HEK293 (cell line): ENCODE data around the gene KIF23.

ENCODE experiments used
- KLF8 ChIP-seq: fragments of 450-650 bp; formaldehyde crosslinking; IDR thresholded peaks from 2 replicates; pipeline ENCODE4 v1.5.1; 2016; ENCODE audit warnings: missing biosample characterization, missing genetic modification characterization
- YY1 ChIP-seq: fragments of 450-650 bp; formaldehyde crosslinking; IDR thresholded peaks from 2 replicates; pipeline ENCODE4 v1.5.1; 2018; ENCODE audit warnings: missing biosample characterization, missing genetic modification characterization
- ZBTB8A ChIP-seq: fragments of 450-650 bp; formaldehyde crosslinking; IDR thresholded peaks from 2 replicates; pipeline ENCODE4 v1.5.1; 2016; ENCODE audit warnings: missing biosample characterization, missing genetic modification characterization
- ZNF138 ChIP-seq: fragments of 450-650 bp; formaldehyde crosslinking; IDR thresholded peaks from 2 replicates; pipeline ENCODE4 v1.5.1; 2016; ENCODE audit warnings: missing biosample characterization, missing genetic modification characterization, borderline replicate concordance
- ZNF140 ChIP-seq: fragments of 450-650 bp; formaldehyde crosslinking; IDR thresholded peaks from 2 replicates; pipeline ENCODE4 v1.5.1; 2016; ENCODE audit warnings: missing biosample characterization, missing genetic modification characterization
- ZNF324 ChIP-seq: fragments of 450-650 bp; formaldehyde crosslinking; IDR thresholded peaks from 2 replicates; pipeline ENCODE4 v1.5.1; 2016; ENCODE audit warnings: missing biosample characterization, missing genetic modification characterization
- ZNF416 ChIP-seq: fragments of 450-650 bp; formaldehyde crosslinking; IDR thresholded peaks from 2 replicates; pipeline ENCODE4 v1.5.1; 2016; ENCODE audit warnings: missing biosample characterization, missing genetic modification characterization
- TF ChIP-seq, protein P1 (sequence below): fragments of 450-650 bp; formaldehyde crosslinking; IDR thresholded peaks from 2 replicates; pipeline ENCODE4 v1.5.1; 2016; ENCODE audit warnings: missing biosample characterization, missing genetic modification characterization
- TF ChIP-seq, protein P2 (sequence below): fragments of 450-650 bp; formaldehyde crosslinking; conservative IDR thresholded peaks from 2 replicates; pipeline ENCODE4 v1.5.1; 2016; ENCODE audit warnings: low read depth, missing biosample characterization, missing genetic modification characterization
- TF ChIP-seq, protein P3 (sequence below): fragments of 450-650 bp; formaldehyde crosslinking; IDR thresholded peaks from 2 replicates; pipeline ENCODE4 v1.5.1; 2016; ENCODE audit warnings: missing biosample characterization, missing genetic modification characterization
- TF ChIP-seq, protein P4 (sequence below): fragments of 450-650 bp; formaldehyde crosslinking; IDR thresholded peaks from 2 replicates; pipeline ENCODE4 v1.5.1; 2016; ENCODE audit warnings: missing biosample characterization, missing genetic modification characterization

DNA sequence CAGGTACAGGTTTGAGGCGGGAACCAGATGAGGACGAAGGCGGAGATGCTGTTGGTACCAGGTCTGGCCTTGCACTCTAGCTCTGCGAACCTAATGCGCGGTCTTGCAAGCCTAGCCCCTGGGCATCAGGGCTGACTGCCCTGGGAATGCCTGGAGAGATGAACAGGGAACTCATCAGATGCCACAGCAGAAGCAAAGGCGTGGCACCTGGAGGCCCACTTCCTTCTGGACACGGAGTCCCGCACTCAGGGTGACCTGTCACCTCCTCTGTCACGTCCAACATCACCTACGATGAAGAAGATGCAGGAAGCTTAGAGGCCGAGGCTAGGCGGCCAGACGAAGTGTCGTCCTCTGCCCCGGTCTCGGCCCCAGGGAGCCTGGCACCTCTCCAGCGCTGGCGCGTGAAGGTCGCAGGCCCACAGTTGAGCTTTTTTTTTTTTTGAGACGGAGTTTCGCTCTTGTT lies 47.9 kb downstream of the KIF23 start:
- TF ChIP-seq, protein P1, sequence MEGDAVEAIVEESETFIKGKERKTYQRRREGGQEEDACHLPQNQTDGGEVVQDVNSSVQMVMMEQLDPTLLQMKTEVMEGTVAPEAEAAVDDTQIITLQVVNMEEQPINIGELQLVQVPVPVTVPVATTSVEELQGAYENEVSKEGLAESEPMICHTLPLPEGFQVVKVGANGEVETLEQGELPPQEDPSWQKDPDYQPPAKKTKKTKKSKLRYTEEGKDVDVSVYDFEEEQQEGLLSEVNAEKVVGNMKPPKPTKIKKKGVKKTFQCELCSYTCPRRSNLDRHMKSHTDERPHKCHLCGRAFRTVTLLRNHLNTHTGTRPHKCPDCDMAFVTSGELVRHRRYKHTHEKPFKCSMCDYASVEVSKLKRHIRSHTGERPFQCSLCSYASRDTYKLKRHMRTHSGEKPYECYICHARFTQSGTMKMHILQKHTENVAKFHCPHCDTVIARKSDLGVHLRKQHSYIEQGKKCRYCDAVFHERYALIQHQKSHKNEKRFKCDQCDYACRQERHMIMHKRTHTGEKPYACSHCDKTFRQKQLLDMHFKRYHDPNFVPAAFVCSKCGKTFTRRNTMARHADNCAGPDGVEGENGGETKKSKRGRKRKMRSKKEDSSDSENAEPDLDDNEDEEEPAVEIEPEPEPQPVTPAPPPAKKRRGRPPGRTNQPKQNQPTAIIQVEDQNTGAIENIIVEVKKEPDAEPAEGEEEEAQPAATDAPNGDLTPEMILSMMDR (tag by site-specific recombination): no peak
- TF ChIP-seq ZNF138 (tag by site-specific recombination): no peak
- no peak for TF ChIP-seq ZNF416 (tag by site-specific recombination)
- no peak for TF ChIP-seq ZNF324
- TF ChIP-seq YY1 (tag by site-specific recombination): no peak
- TF ChIP-seq, protein P2, sequence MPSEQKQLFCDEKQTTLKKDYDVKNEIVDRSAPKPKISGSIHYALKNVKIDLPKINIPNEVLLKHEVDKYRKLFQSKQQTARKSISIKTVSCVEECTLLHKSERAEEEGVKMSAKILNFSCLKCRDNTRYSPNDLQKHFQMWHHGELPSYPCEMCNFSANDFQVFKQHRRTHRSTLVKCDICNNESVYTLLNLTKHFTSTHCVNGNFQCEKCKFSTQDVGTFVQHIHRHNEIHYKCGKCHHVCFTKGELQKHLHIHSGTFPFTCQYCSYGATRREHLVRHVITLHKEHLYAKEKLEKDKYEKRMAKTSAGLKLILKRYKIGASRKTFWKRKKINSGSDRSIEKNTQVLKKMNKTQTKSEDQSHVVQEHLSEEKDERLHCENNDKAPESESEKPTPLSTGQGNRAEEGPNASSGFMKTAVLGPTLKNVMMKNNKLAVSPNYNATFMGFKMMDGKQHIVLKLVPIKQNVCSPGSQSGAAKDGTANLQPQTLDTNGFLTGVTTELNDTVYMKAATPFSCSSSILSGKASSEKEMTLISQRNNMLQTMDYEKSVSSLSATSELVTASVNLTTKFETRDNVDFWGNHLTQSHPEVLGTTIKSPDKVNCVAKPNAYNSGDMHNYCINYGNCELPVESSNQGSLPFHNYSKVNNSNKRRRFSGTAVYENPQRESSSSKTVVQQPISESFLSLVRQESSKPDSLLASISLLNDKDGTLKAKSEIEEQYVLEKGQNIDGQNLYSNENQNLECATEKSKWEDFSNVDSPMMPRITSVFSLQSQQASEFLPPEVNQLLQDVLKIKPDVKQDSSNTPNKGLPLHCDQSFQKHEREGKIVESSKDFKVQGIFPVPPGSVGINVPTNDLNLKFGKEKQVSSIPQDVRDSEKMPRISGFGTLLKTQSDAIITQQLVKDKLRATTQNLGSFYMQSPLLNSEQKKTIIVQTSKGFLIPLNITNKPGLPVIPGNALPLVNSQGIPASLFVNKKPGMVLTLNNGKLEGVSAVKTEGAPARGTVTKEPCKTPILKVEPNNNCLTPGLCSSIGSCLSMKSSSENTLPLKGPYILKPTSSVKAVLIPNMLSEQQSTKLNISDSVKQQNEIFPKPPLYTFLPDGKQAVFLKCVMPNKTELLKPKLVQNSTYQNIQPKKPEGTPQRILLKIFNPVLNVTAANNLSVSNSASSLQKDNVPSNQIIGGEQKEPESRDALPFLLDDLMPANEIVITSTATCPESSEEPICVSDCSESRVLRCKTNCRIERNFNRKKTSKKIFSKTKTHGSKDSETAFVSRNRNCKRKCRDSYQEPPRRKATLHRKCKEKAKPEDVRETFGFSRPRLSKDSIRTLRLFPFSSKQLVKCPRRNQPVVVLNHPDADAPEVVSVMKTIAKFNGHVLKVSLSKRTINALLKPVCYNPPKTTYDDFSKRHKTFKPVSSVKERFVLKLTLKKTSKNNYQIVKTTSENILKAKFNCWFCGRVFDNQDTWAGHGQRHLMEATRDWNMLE (tag by site-specific recombination): no peak
- TF ChIP-seq ZBTB8A (tag by site-specific recombination): no peak
- TF ChIP-seq, protein P3, sequence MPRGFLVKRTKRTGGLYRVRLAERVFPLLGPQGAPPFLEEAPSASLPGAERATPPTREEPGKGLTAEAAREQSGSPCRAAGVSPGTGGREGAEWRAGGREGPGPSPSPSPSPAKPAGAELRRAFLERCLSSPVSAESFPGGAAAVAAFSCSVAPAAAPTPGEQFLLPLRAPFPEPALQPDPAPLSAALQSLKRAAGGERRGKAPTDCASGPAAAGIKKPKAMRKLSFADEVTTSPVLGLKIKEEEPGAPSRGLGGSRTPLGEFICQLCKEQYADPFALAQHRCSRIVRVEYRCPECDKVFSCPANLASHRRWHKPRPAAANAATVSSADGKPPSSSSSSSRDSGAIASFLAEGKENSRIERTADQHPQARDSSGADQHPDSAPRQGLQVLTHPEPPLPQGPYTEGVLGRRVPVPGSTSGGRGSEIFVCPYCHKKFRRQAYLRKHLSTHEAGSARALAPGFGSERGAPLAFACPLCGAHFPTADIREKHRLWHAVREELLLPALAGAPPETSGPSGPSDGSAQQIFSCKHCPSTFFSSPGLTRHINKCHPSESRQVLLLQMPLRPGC (tag by site-specific recombination): no peak
- TF ChIP-seq, protein P4, sequence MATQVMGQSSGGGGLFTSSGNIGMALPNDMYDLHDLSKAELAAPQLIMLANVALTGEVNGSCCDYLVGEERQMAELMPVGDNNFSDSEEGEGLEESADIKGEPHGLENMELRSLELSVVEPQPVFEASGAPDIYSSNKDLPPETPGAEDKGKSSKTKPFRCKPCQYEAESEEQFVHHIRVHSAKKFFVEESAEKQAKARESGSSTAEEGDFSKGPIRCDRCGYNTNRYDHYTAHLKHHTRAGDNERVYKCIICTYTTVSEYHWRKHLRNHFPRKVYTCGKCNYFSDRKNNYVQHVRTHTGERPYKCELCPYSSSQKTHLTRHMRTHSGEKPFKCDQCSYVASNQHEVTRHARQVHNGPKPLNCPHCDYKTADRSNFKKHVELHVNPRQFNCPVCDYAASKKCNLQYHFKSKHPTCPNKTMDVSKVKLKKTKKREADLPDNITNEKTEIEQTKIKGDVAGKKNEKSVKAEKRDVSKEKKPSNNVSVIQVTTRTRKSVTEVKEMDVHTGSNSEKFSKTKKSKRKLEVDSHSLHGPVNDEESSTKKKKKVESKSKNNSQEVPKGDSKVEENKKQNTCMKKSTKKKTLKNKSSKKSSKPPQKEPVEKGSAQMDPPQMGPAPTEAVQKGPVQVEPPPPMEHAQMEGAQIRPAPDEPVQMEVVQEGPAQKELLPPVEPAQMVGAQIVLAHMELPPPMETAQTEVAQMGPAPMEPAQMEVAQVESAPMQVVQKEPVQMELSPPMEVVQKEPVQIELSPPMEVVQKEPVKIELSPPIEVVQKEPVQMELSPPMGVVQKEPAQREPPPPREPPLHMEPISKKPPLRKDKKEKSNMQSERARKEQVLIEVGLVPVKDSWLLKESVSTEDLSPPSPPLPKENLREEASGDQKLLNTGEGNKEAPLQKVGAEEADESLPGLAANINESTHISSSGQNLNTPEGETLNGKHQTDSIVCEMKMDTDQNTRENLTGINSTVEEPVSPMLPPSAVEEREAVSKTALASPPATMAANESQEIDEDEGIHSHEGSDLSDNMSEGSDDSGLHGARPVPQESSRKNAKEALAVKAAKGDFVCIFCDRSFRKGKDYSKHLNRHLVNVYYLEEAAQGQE: no peak
- TF ChIP-seq KLF8 (tag by site-specific recombination): no peak
- TF ChIP-seq ZNF140: no peak
